ENCODE results near the gene PLXNA4.

- TF ChIP-seq CTCF (IDR thresholded peaks at IDR 0.05) = no peak
- no peak for TF ChIP-seq POLR2A (IDR thresholded peaks at IDR 0.05)
Measured at GRCh38 chr7:132458729-132459128, 117.5 kb downstream of the PLXNA4 start.
